ENCODE measurements around the gene SP100. TPM values are rescaled to one million over a fixed set of nuclear protein-coding genes. Genes with fewer than 3 reads are reported as not detected.
A peak's percentile ranks its signal among the peaks of the same experiment; 100 is the strongest.

SP100 gene
- total RNA-seq, 1 donor from 2014 or later: not detected

GRCh38 chr2:230422149-230422548 lies 6.1 kb downstream of the SP100 start:
- H3K4me3 Mint-ChIP-seq: no peak overlapping the region
- H3K27ac Mint-ChIP-seq (ENCODE audit: unreplicated experiment): no peak overlapping the region
- no peaks in the 10 kb centered on the region for H3K9me3 Mint-ChIP-seq
- no peaks in the 10 kb centered on the region for H3K36me3 Mint-ChIP-seq (ENCODE audit: low read depth)
- H3K4me1 Mint-ChIP-seq: no peaks in the 10 kb centered on the region
- peak; percentile 23 for TF ChIP-seq CTCF (conservative IDR thresholded peaks at IDR 0.05)
- no peak for DNase-seq (ENCODE audit: low read depth, low spot score)
- H3K27me3 Mint-ChIP-seq (ENCODE audit: low read depth): peaks cover 16% of the 10 kb centered on the region

- Mint-ChIP-seq H3K27me3 (ENCODE audit: low read depth) (peaks cover 16% of the 10 kb centered on the region), H3K36me3 (ENCODE audit: low read depth) (no peaks in the 10 kb centered on the region), H3K9me3 (no peaks in the 10 kb centered on the region), H3K4me1 (no peaks in the 10 kb centered on the region), H3K4me3 (no peak overlapping the region), H3K27ac (ENCODE audit: unreplicated experiment) (no peak overlapping the region)
- no peak for TF ChIP-seq CTCF (conservative IDR thresholded peaks at IDR 0.05)
- DNase-seq (ENCODE audit: low read depth, low spot score): no peak
Observed at GRCh38 chr2:230423851-230424458, 8.0 kb downstream of the SP100 start.

DNA sequence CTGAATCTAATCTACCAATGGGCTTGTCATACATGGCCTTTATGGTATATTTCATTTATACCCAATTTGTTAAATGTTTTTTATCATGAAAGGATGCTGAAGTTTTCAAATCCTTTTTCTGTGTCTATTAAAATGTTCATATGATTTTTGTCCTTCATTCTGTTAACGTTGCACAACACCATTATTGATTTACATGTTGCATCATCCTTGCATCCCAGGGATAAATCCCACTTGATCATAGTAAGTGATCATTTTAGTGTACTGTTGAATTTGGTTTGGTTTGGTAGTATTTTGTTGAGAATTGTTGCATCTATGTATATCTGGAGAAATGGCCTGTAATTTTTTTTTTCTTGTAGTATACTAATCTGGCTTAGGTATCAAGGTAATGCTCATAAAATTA lies 9.4 kb downstream of the SP100 start:
- no peak for DNase-seq (ENCODE audit: low read depth, low spot score)
- Mint-ChIP-seq H3K27ac (ENCODE audit: unreplicated experiment) (no peak overlapping the region), H3K9me3 (peaks cover 4% of the 10 kb centered on the region), H3K27me3 (ENCODE audit: low read depth) (peaks cover 9% of the 10 kb centered on the region), H3K4me3 (no peak overlapping the region), H3K36me3 (ENCODE audit: low read depth) (peaks cover 2% of the 10 kb centered on the region), H3K4me1 (no peaks in the 10 kb centered on the region)
- TF ChIP-seq CTCF (conservative IDR thresholded peaks at IDR 0.05): no peak

GRCh38 chr2:230429513-230429912 lies 13.5 kb downstream of the SP100 start:
- no peak overlapping the region for H3K4me3 Mint-ChIP-seq
- H3K27me3 Mint-ChIP-seq (ENCODE audit: low read depth): no peaks in the 10 kb centered on the region
- H3K27ac Mint-ChIP-seq (ENCODE audit: unreplicated experiment): no peak overlapping the region
- H3K9me3 Mint-ChIP-seq: peaks cover 5% of the 10 kb centered on the region
- no peak for DNase-seq (ENCODE audit: low read depth, low spot score)
- TF ChIP-seq CTCF (conservative IDR thresholded peaks at IDR 0.05): no peak
- H3K4me1 Mint-ChIP-seq: no peaks in the 10 kb centered on the region
- H3K36me3 Mint-ChIP-seq (ENCODE audit: low read depth): peaks cover 2% of the 10 kb centered on the region

DNA sequence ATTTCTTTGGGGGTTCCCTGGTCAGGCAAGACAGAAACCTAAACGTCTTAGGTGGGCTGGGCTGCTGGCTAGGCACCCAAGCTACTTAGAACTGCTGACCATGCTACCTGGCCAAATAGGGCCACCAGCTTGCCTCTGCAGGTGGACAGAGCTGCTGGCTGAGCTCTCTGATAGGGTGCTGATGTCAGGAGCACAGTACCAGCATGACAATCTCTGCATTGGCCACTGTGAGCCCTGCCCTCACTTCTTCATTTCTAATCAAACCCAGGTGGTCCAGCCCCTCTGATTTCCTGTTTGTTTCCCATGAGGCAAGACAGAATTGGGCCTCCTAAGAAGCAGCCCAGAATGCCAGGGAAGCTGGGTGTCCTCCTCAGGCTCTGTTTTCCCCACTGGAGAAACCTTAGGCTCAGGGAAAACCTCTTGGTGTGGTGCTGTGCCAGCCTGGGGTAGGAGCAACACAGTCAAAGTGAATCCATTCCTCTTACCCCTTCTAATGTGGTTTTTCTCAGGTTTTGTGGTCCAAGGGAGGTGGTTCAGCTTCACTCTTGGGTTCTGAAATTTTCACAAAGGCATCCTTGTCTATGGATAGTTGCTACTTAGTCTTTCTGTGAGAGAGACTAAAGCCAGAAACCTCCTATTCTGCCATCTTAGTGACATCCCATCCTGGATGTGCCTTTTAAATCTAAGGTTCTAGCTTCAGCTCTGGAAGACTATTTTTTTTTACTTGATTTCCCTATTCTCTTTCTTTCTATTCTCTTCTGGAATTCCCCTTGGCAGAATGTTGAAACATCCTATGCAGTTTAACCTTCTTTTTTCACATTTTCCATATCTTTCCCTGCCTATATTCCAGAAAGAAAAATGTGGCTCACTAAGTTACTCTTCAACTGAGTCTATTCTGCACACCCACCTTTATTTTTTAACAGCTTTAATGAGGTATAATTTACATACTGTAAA lies 15.2 kb downstream of the SP100 start:
- Mint-ChIP-seq H3K36me3 (ENCODE audit: low read depth) (peaks cover 2% of the 10 kb centered on the region), H3K9me3 (peaks cover 11% of the 10 kb centered on the region), H3K4me3 (no peak overlapping the region), H3K27ac (ENCODE audit: unreplicated experiment) (no peak overlapping the region), H3K4me1 (no peaks in the 10 kb centered on the region), H3K27me3 (ENCODE audit: low read depth) (no peaks in the 10 kb centered on the region)
- TF ChIP-seq CTCF (conservative IDR thresholded peaks at IDR 0.05): no peak
- DNase-seq (ENCODE audit: low read depth, low spot score): no peak
